GM12873 (cell line): ENCODE data around the gene TNS4.

Experiments used
- TF ChIP-seq, protein P1 (sequence below): IDR thresholded peaks from 2 replicates; pipeline ENCODE4 v1.5.1; 2012; ENCODE audit warnings: low read depth, mild to moderate bottlenecking, moderate library complexity, low read length, control low read depth; ENCODE audit not compliant: insufficient read depth; ENCODE audit errors: missing control alignments

The TNS4 gene

GRCh38 chr17:40500709-40501108 is 714 bp downstream of the TNS4 start:
- TF ChIP-seq, protein P1, sequence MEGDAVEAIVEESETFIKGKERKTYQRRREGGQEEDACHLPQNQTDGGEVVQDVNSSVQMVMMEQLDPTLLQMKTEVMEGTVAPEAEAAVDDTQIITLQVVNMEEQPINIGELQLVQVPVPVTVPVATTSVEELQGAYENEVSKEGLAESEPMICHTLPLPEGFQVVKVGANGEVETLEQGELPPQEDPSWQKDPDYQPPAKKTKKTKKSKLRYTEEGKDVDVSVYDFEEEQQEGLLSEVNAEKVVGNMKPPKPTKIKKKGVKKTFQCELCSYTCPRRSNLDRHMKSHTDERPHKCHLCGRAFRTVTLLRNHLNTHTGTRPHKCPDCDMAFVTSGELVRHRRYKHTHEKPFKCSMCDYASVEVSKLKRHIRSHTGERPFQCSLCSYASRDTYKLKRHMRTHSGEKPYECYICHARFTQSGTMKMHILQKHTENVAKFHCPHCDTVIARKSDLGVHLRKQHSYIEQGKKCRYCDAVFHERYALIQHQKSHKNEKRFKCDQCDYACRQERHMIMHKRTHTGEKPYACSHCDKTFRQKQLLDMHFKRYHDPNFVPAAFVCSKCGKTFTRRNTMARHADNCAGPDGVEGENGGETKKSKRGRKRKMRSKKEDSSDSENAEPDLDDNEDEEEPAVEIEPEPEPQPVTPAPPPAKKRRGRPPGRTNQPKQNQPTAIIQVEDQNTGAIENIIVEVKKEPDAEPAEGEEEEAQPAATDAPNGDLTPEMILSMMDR, result no peak

- TF ChIP-seq, protein P1, result no peak
Measured at GRCh38 chr17:40500190-40500589, 1.2 kb downstream of the TNS4 start.

DNA sequence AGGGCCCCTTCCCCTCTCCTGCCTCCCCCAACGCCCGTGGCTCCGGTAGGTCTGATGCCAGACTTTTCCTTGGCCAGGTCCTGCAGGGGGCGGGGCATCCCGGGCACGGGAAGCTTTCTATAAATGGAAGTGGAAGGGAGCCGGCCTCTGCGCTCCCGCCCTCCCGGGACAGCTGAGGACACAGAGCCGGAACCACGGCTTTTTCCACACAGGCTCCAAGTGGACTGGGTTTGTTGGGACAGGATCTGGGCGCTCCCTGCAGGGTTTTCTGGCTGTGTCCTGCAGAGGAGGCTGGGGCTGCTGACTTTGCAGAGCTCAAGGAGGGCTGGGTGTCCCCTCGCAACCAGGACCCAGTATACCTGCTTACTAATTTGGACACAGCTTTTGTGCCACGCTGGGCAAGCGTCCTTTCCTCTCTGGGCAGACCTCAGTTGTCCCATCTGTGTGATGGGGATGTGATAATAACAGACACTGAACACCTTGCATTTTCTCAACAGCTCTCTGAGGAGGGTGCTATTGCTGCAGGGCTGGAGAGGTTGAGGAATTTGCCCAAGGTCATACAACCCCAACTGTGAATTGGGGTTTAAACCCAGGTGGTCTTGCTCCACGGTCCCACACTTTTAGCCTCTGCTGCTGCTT is 1.8 kb downstream of the TNS4 start:
- TF ChIP-seq, protein P1, result no peak

DNA sequence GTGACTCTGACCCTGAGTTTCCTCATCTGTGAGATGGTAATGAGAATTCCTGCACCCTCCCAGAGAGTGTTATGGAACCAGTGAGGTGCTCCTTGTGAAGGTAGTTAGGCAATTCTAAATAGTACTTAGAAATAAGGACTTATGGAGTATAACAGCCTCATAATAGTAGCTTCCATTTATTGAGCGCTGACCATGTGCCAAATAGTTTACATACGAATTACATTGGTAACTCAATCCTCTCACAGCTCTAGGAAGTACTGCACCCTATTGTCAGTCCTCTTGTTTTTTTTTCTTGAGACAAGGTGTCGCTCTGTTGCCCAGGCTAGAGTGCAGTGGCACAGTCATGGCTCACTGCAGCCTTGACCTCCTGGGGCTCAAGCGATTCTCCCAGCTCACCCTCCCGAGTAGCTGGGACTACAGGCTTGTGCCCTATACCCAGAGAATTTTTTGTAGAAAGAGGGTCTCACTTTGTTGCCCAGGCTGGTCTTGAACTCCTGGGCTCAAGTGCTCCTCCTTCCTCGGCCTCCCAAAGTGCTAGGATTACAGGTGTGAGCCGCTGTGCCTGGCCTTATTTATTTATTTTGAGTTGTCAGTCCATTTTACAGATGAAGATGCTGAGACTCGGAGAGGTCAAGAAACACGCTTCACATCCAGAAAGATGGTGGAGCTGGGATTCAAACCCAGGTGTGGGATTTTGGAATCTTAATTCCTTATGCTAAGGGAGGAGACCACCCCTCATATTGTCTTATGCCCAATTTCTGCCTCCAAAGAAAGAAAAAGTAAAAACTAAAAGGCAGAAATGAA is 2.9 kb downstream of the TNS4 start:
- TF ChIP-seq, protein P1, result no peak

GRCh38 chr17:40497695-40498094 is 3.7 kb downstream of the TNS4 start:
- TF ChIP-seq, protein P1, result no peak

GRCh38 chr17:40496634-40497420 is 4.6 kb downstream of the TNS4 start:
- TF ChIP-seq, protein P1, result no peak

DNA sequence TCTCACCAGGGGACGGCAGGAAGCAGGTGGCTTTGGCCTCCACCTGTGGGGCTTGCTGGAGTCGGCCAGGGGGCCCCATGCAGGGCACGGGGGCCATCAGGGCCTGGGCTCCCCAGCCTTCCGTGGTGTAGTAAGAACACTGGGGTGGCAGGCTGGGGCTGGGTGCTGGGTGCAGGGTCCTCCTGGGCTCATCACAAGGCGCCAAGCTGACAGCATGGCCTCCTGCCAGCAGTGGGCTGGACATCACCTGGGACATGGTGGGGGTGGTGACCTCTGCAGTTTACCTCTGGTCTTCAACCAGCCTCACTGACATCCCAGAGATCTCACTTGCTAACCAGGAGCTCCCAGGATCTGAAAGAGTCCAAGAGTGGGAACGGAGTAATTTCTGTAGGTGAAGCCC is 5.3 kb downstream of the TNS4 start:
- TF ChIP-seq, protein P1, result no peak
